Peyer's patch (tissue), 4 donors: Measurements from ENCODE around the gene SNRPD1.

ENCODE experiments used
- CTCF ChIP-seq, 6 experiments: fragments of 450-650 bp in 4 of 6; fragments of 200-600 bp in 2 of 6; sonication (generic) in 1 of 6; IDR thresholded peaks; one replicate each; pipeline ENCODE4 v1.5.1; 2017 to 2019; ENCODE audit warnings: antibody characterized with exemption in 6 of 6, mild to moderate bottlenecking in 3 of 6, moderate library complexity in 1 of 6
- POLR2A ChIP-seq, 2 donors: fragments of 450-650 bp; IDR thresholded peaks; one replicate each; pipeline ENCODE4 v1.5.1; 2017; ENCODE audit warnings: antibody characterized with exemption in 2 of 2, mild to moderate bottlenecking in 2 of 2, moderate library complexity in 2 of 2

- TF ChIP-seq CTCF (IDR thresholded peaks at IDR 0.05) (no peak), POLR2A (IDR thresholded peaks at IDR 0.05) (no peak)
Observed at GRCh38 chr18:21663578-21663977, 51.5 kb downstream of the SNRPD1 start.
